Cardiac muscle cell (in vitro differentiated cells and primary cell): Measurements from ENCODE around the gene SORCS3. TPM values are rescaled to one million over a fixed set of nuclear protein-coding genes. Genes with fewer than 3 reads are reported as not detected.
A peak's percentile ranks its signal among the peaks of the same experiment; 100 is the strongest.

Experiments
- DNase-seq, 2 donors: peaks; one replicate each; pipeline versions ENCODE4 v3.0.0 to v3.0.0-alpha.2; 2010 to 2017; ENCODE audit warnings: low read depth in 1 of 2, low spot score in 1 of 2
- H3K27ac ChIP-seq: fragments of 200-600 bp; sonication (generic); 2 replicates; pipeline ENCODE4 v1.5.1; 2016
- H3K27me3 ChIP-seq: fragments of 200-600 bp; sonication (generic); 2 replicates; pipeline ENCODE4 v1.6.0; 2016; ENCODE audit warnings: control low read depth
- H3K36me3 ChIP-seq: fragments of 200-600 bp; sonication (generic); 2 replicates; pipeline ENCODE4 v1.5.1; 2016; ENCODE audit warnings: control low read depth
- H3K4me1 ChIP-seq: fragments of 200-600 bp; sonication (generic); 2 replicates; pipeline ENCODE4 v1.8.1; 2017; ENCODE audit warnings: low read depth, mild to moderate bottlenecking, mixed run types
- H3K4me3 ChIP-seq: fragments of 200-600 bp; sonication (generic); 2 replicates; pipeline ENCODE4 v1.5.1; 2016; ENCODE audit warnings: mild to moderate bottlenecking
- H3K9me3 ChIP-seq: fragments of 200-600 bp; sonication (generic); 2 replicates; pipeline ENCODE4 v1.5.1; 2017; ENCODE audit warnings: low read depth, mild to moderate bottlenecking, control low read depth
- CTCF ChIP-seq: IDR thresholded peaks from 2 replicates; pipeline ENCODE4 v1.5.1; 2012; ENCODE audit warnings: low read depth, mild to moderate bottlenecking, low read length
- polyA plus RNA-seq: library from polyadenylated mRNA; unstranded; fragments of >200 nt; fragmentation: Nextera tagmentation; extraction: Ambion mirVana; gene quantifications from 2 replicates; pipeline ENCODE4 v1.2.1, GENCODE V29; 2016
- total RNA-seq: library from RNA; depleted of rRNA; stranded (reverse); fragments of >200 nt; gene quantifications from 2 replicates; pipeline ENCODE4 v1.2.3, GENCODE V29; 2016

The SORCS3 gene
- total and polyA plus RNA-seq, 2 experiments from 2014 or later = 9.3 to 29.1 TPM

- Histone ChIP-seq H3K4me1 (peaks cover 8% of the 10 kb centered on the region), H3K4me3 (no peak overlapping the region), H3K36me3 (no peaks in the 10 kb centered on the region), H3K27ac (no peak overlapping the region), H3K27me3 (no peaks in the 10 kb centered on the region), H3K9me3 (no peaks in the 10 kb centered on the region)
- no peak for TF ChIP-seq CTCF
- DNase-seq = no peak
Observed at GRCh38 chr10:104937567-104937966, 296.5 kb downstream of the SORCS3 start.

GRCh38 chr10:104938031-104938430 lies 296.9 kb downstream of the SORCS3 start:
- peaks cover 8% of the 10 kb centered on the region for H3K4me1 ChIP-seq
- no peak for TF ChIP-seq CTCF
- DNase-seq = no peak
- H3K27ac ChIP-seq = no peak overlapping the region
- no peaks in the 10 kb centered on the region for H3K27me3 ChIP-seq
- H3K9me3 ChIP-seq = no peaks in the 10 kb centered on the region
- no peaks in the 10 kb centered on the region for H3K36me3 ChIP-seq
- H3K4me3 ChIP-seq = no peak overlapping the region

DNA sequence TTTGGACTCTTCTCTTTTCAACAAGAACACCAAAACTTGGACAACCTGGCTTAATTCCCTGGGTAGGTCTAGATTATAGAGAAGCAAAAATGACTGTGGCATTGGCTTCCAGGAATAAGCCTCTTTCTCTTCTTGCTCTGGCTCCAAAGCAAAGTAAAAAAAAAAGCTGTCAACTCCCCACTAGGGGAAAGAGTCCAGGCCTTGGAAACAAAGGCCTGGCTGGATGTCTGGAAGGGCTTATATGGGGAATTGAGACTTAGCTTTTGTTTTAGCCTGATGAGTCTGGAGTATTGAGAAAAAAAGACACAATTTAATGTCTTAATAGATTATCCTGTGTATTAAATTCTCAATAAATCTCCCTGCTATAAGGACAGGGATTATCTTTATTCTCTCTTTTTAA lies 300.6 kb downstream of the SORCS3 start:
- H3K36me3 ChIP-seq = no peaks in the 10 kb centered on the region
- no peak overlapping the region for H3K4me3 ChIP-seq
- H3K27ac ChIP-seq = peak overlapping the region; percentile 57
- H3K4me1 ChIP-seq = peaks cover 11% of the 10 kb centered on the region
- DNase-seq = peak in 1 of 2 donors; percentile 34
- no peaks in the 10 kb centered on the region for H3K9me3 ChIP-seq
- H3K27me3 ChIP-seq = no peaks in the 10 kb centered on the region
- no peak for TF ChIP-seq CTCF

GRCh38 chr10:104947314-104947713 lies 306.2 kb downstream of the SORCS3 start:
- TF ChIP-seq CTCF = no peak
- Histone ChIP-seq H3K4me3 (no peak overlapping the region), H3K4me1 (peaks cover 3% of the 10 kb centered on the region), H3K9me3 (no peaks in the 10 kb centered on the region), H3K27me3 (peaks cover 10% of the 10 kb centered on the region), H3K36me3 (no peaks in the 10 kb centered on the region), H3K27ac (no peak overlapping the region)
- no peak for DNase-seq

GRCh38 chr10:104957178-104957841 lies 316.2 kb downstream of the SORCS3 start:
- Histone ChIP-seq H3K4me3 (no peak overlapping the region), H3K27ac (no peak overlapping the region), H3K36me3 (no peaks in the 10 kb centered on the region), H3K27me3 (no peaks in the 10 kb centered on the region), H3K4me1 (peaks cover 6% of the 10 kb centered on the region), H3K9me3 (no peaks in the 10 kb centered on the region)
- DNase-seq = no peak
- no peak for TF ChIP-seq CTCF
